ENCODE measurements around the gene DUXB.

DUXB gene, protein sequence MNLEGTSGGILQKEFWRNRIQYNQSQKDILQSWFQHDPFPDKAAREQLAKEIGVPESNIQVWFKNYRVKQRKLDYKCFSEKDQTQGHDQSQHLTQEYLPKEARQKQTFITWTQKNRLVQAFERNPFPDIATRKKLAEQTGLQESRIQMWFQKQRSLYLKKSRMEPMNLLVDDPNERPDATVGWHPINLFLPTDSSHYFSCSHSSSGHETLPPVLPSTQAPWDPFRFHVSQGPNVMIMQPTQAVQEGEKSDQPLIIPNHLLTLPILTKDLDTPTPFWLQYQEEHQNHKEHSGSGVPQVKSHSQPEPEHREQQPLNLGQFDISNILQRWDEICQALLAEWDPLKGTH

DNA sequence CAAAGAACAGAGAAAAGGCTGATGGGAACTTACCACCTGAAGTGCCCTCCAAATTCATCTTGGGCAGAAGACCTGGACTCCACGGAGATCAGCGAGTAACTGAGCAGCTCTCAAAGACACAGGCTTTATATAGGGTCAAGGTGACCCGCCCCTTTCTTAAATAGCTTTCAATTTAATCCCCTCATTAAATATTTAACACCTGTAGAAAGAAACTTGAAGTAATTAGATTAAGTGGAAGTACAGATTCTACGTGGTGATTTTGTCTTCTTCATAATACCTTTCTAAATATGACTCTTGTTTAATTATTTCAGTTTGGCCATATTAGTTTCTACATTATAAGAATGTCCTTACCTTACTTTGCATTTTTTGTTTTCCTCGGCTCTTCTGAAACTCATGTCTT is at the start of gene DUXB:
TSS of gene DUXB (minus strand) at position 101 of the 400 bp plus-strand sequence. CDS start at position 58, 43 bp downstream.
- no peak for DNase-seq

GRCh38 chr16:75750528-75750927 is 49.3 kb upstream of the DUXB start:
- DNase-seq, result no peak

- DNase-seq, result no peak
Observed at GRCh38 chr16:75746359-75746758, 45.1 kb upstream of the DUXB start.

DNA sequence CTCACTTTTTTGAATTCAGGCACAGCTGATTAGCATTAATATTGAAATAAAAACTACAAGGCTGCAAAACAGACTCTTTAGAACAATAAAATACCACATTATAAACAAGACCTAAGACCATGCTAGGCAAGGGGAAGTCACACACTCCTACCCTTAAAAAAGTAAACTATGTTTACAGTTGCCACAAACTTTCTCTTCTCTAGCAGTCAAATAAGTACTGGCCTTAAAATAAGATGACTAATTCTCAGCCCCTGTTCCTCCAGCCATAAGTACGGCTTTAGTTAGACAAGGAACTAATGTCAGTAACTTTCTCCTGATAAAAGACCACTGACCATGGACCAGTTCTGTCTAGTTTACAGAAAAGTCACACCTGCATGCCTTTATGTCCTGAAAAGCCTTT is 44.6 kb upstream of the DUXB start:
- no peak for DNase-seq

DNA sequence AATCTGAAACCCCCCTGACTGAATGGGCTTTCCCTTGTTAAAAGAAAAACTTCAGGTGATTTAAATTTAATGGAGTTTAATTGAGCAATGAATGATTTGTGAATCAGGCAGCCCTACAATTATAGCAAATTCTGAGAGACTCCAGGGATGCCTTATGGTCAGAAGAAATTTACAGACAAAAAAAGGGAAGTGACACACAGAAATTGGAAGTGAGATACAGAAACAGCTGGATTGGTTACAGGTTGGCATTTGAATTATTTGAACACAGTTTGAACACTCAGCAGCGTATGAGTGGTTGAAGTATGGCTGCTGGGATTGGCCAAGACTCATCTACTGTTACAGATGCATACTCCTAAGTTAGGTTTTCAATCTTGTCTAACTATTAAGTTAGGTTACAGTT is 44.0 kb upstream of the DUXB start:
- DNase-seq, result no peak

DNA sequence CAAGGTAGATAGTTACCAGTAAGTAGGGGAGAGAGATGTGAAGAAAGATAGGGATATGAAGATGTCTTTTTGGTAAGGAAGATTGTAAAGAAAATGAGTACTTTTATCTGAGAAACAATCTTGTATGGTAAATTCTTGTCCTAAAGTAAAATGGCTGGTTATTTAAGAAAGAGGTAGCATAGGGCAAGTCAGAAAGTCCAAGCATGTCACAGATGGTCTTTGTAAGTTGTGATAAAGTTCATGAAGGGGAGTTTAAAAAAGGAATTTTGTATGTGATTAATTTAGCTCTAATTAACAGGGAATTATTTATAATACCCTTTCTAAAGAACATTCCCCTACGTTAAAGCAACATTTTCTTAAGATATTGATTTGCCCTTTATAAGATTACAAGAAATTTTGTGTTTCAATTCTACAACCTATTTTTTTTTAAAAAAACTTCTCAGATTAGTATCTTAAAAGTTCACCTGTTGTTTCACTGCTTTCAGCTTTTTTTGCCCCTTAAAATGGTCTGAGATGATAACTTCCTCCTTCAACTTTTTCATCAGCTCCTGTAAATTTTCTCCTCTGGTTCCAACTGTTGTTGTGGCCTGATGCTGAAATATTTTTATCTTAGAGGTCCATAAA is 41.3 kb upstream of the DUXB start:
- DNase-seq, result no peak

- DNase-seq, result no peak
Observed at GRCh38 chr16:75733305-75734211, 32.3 kb upstream of the DUXB start.

GRCh38 chr16:75732871-75733270 is 31.6 kb upstream of the DUXB start:
- no peak for DNase-seq

GRCh38 chr16:75727221-75727620 is 26.0 kb upstream of the DUXB start:
- DNase-seq, result no peak

DNA sequence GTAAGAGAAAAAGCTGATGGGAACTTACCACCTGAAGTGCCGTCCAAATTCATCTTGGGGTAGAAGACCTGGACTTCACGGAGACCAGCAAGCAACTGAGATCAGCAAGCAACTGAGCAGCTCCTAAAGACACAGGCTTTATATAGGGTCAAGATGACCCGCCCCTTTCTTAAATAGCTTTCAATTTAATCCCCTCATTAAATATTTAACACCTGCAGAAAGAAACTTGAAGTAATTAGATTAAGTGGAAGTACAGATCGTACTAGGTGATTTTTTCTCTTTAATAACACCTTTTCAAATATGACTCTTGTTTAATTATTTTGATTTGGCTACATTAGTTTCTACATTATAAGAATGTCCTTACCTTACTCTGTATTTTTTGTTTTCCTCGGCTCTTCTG is 25.1 kb upstream of the DUXB start, which contains the start of gene CPHXL:
TSS of gene CPHXL (minus strand) at position 101 of the 400 bp plus-strand sequence. CDS start at position 53, 48 bp downstream.
- DNase-seq, result no peak

DNA sequence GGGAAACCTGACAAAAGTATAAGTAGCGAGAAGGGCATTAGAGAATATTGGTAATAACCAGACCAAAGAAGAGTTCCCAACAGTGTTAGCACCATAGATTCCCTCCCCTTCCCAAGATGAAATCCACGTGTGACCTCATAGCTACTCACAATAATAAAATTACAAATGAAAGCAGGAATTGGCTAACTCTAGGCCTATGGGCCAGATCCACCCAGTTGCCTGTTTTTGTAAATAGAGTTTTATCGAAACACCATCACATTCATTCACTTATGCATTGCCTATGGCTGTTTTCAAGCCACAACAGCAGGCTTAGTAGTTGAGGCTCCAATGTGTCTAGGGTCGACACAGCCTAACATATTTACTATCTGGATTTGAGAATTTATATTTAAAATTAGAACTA is 17.2 kb upstream of the DUXB start:
- no peak for DNase-seq

DNA sequence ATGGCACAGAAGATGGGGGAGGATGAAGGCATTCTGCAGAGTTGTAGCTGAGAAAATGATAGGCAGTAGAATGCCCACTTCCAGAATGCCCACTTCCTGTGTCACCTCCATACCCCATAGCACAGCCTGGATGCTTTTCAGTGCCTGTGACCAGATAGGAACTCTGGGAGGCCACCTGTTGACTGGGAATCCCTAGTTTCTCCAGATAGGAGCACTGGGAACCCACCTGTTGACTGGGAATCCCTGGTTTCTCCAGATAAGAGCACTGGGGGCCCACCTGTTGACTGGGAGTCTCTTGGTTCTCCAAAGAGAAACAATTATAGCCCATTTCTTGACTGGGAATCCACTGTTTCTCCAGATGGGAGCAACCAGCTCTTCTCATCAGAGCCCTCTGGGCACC is 13.4 kb upstream of the DUXB start:
- no peak for DNase-seq

GRCh38 chr16:75710344-75710743 is 9.1 kb upstream of the DUXB start:
- no peak for DNase-seq

GRCh38 chr16:75703306-75703705 is 2.0 kb upstream of the DUXB start:
- no peak for DNase-seq

- DNase-seq, result no peak
Observed at GRCh38 chr16:75702242-75702641, 981 bp upstream of the DUXB start.

DNA sequence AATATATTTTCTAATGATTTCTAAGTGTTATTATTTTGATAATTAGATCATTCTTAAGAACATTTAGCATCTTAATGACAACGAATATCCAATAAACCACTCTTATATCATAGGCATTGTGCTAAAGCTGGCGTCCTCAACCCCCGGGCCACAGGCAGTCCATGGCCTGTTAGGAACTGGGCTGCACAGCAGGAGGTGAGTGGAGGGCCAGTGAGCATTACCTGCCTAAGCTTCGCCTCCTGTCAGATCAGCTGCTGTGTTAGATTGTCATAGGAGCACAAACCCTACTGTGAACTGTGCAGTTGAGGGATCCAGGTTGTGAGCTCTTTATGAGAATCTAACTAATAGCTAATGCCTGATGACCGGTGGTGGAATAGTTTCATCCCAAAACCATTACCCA is 3.7 kb downstream of the DUXB start:
- DNase-seq, result no peak

GRCh38 chr16:75695708-75696107 is 5.6 kb downstream of the DUXB start:
- DNase-seq, result no peak

DNA sequence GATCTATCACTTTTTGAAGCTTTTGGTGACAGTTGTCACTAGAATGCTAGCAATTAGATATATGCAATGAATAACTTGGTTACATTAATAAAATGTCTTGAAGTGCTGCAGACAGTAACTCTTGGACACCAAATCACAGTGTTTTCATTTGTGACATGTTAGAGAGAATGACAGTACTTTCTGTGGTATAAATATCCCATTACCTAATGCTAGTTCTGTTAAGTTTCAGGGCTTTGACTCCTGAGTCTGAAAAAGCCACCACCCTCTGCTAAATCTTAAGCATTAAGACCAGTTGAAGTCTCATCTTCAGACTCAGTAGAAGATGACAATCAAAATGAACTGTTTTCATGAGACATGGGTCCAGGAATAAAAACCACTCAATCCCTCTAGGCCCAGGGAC is 13.9 kb downstream of the DUXB start:
- no peak for DNase-seq

DNA sequence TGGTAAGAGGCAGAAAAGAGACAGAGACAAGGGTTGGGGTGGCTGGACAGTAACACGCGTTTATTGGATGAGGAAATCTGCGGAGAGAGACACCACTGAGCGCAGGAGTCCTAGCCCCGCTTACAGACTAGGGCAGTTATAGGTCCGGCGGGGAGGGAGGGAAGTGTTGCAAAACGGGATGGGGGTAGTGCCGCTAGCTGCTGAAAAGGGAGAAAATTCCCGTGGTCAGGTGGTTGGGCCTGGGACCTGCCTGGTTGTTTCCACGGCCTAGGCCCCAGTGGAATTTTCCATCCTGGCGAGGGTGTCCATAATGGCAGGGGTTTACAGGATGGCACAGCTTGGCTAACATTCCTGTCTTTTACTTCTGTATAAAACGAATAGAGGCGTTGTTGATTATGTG is 19.0 kb downstream of the DUXB start:
- no peak for DNase-seq

DNA sequence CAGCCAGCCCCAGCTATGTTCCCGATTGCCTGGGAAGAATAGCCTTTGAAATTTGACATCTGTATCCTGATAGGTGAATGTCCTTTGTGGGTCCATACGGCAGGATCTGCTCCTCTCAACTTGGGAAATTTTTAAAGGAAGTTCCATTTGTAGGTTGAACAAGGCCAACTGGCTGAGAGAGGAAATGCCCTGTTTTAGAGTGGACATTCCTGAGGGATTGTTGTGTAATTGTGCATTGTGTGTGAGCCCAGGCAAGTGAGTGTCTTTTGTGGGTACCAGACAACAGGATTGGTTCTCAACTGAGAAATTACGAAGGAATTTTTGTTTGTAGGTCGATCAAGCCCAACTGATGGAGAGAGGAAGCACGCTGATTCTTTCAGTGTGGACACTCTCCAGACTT is 21.9 kb downstream of the DUXB start:
- DNase-seq, result no peak

- DNase-seq, result no peak
Observed at GRCh38 chr16:75676909-75677308, 24.4 kb downstream of the DUXB start, which contains the start of gene CPHXL2. Gene CPHXL2, minus strand, starts transcription at chr16:75677009. Its CDS starts 10 bp downstream, at chr16:75676999.

DNA sequence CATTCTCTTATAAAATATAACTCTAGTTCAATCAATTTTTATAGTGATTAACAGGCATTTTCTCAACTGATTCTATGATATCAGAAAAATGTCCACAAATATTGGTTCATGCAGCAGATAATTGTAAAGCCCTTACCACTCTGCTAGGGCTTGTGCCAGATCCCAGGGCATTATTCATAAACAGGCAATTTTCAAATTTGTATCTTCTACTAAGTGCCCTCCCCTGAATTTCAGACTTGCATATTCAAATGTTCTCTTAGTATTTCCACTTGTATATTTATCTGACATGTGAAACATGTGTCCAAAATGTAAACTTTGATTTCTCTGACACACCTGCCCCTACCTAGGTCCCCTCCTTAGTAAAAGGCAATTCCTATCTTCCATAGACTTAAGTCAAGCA is 33.8 kb downstream of the DUXB start:
- DNase-seq, result no peak

GRCh38 chr16:75660726-75661302 is 40.4 kb downstream of the DUXB start:
- no peak for DNase-seq
